HCT116 (cell line): ENCODE results near the gene POLR2H. TPM values are rescaled to one million over a fixed set of nuclear protein-coding genes. Genes with fewer than 3 reads are reported as not detected.

Experiments
- ATAC-seq: fragments of 200-7000 bp; cut with Tn5 transposase; 2 replicates; pipeline ENCODE4 v1.9.1; 2020; ENCODE audit warnings: mild to moderate bottlenecking, moderate library complexity
- BruUV-seq: library from RNA; stranded (reverse); fragments of 400-500 nt; replicated peaks from 2 replicates; lab custom pipeline; 2021; lab: Mats Ljungman, UMichigan
- CTCF ChIA-PET: fragments of 300-600 bp; sonication (Branson Sonifier 250); formaldehyde crosslinking; loops from one replicate; lab custom pipeline; 2021; ENCODE audit warnings: antibody characterized with exemption; lab: Charles Lee
- POLR2A ChIA-PET: fragments of 300-600, 350-600 bp; sonication (Branson Sonifier 250); formaldehyde crosslinking; loops from one replicate; lab custom pipeline; 2021; ENCODE audit warnings: antibody characterized with exemption; lab: Charles Lee
- RAD21 ChIA-PET, 2 experiments: fragments of 300-600 bp; sonication (Branson Sonifier 250); formaldehyde crosslinking; loops; one replicate each; lab custom pipeline; 2023; ENCODE audit warnings: low total read pairs in 2 of 2; ENCODE audit not compliant: uncharacterized antibody in 2 of 2, unreplicated experiment in 2 of 2, low non-redundant PET in 1 of 2; lab: Charles Lee
- DNase-seq: peaks from one replicate; pipeline ENCODE4 v3.0.0-alpha.2; 2010; ENCODE audit warnings: low read depth, low spot score
- H2AFZ ChIP-seq: fragments of 200-600 bp; shearing (Covaris generic), sonication (generic); 2 replicates; pipeline ENCODE4 v1.6.1; 2017; ENCODE audit warnings: low read depth, mixed run types, mixed read lengths, antibody characterized with exemption, low read length; ENCODE audit not compliant: poor library complexity, severe bottlenecking
- H3K27ac ChIP-seq: 2 replicates; pipeline ENCODE4 v1.5.1; 2012; ENCODE audit warnings: low read depth, low read length
- H3K27me3 ChIP-seq: fragments of 200-600 bp; sonication (generic); 2 replicates; pipeline ENCODE4 v1.6.1; 2016; ENCODE audit warnings: mixed run types, low read length, mixed read lengths; ENCODE audit not compliant: insufficient read depth
- H3K36me3 ChIP-seq, 2 experiments: fragments of 200-500 bp in 1 of 2; fragments of 200-600 bp in 1 of 2; sonication (Bioruptor generic) in 1 of 2; sonication (generic) in 1 of 2; 2 replicates each; pipeline versions ENCODE4 v1.5.1 to v1.6.1; 2014 to 2016; ENCODE audit warnings: low read length in 2 of 2, inconsistent platforms in 1 of 2, mixed read lengths in 1 of 2, mixed run types in 1 of 2; ENCODE audit not compliant: insufficient read depth in 2 of 2, control insufficient read depth in 1 of 2
- H3K4me1 ChIP-seq, 2 experiments: fragments of 200-600 bp in 1 of 2; sonication (generic) in 1 of 2; 2 replicates each; pipeline versions ENCODE4 v1.5.1 to v1.6.1; 2012 to 2017; ENCODE audit warnings: low read length in 2 of 2, inconsistent platforms in 1 of 2, mild to moderate bottlenecking in 1 of 2, mixed read lengths in 1 of 2, mixed run types in 1 of 2, moderate library complexity in 1 of 2; ENCODE audit not compliant: insufficient read depth in 2 of 2, control insufficient read depth in 1 of 2
- H3K4me2 ChIP-seq: fragments of 200-600 bp; sonication (generic); 2 replicates; pipeline ENCODE4 v1.6.1; 2017; ENCODE audit warnings: mixed run types, low read length, mixed read lengths
- H3K4me3 ChIP-seq, 2 experiments: fragments of 200-600 bp in 1 of 2; sonication (generic) in 1 of 2; replicated peaks in 1 of 2; 2 replicates each; pipeline ENCODE4 v1.5.1; 2011 to 2016; ENCODE audit warnings: low read length in 2 of 2, control low read depth in 1 of 2, low read depth in 1 of 2, mild to moderate bottlenecking in 1 of 2, mixed read lengths in 1 of 2, mixed run types in 1 of 2
- H3K79me2 ChIP-seq: fragments of 200-600 bp; sonication (generic); 2 replicates; pipeline ENCODE4 v1.6.1; 2017; ENCODE audit warnings: mild to moderate bottlenecking, mixed run types, low read length, moderate library complexity, mixed read lengths; ENCODE audit not compliant: insufficient read depth
- H3K9ac ChIP-seq: fragments of 200-600 bp; sonication (generic); 2 replicates; pipeline ENCODE4 v1.6.1; 2016; ENCODE audit warnings: low read length, mixed read lengths
- H3K9me2 ChIP-seq: fragments of 200-600 bp; sonication (generic), shearing (Covaris generic); 2 replicates; pipeline ENCODE4 v1.6.1; 2017; ENCODE audit warnings: mixed run types, mild to moderate bottlenecking, moderate library complexity; ENCODE audit not compliant: insufficient read depth
- H3K9me3 ChIP-seq, 2 experiments: fragments of 200-500 bp in 1 of 2; fragments of 200-600 bp in 1 of 2; sonication (Bioruptor generic) in 1 of 2; sonication (generic) in 1 of 2; 2 replicates each; pipeline ENCODE4 v1.6.1; 2014 to 2017; ENCODE audit warnings: low read length in 2 of 2, mixed read lengths in 2 of 2, inconsistent platforms in 1 of 2, low read depth in 1 of 2, mild to moderate bottlenecking in 1 of 2, mixed run types in 1 of 2, moderate library complexity in 1 of 2; ENCODE audit not compliant: control insufficient read depth in 1 of 2, insufficient read depth in 1 of 2
- H4K20me1 ChIP-seq: fragments of 200-600 bp; sonication (generic), shearing (Covaris generic); 2 replicates; pipeline ENCODE4 v1.6.1; 2017; ENCODE audit warnings: mixed run types, mild to moderate bottlenecking, moderate library complexity; ENCODE audit not compliant: insufficient read depth
- ATF3 ChIP-seq: IDR thresholded peaks from 2 replicates; pipeline ENCODE4 v1.6.1; 2012
- CBX3 ChIP-seq: IDR thresholded peaks from 2 replicates; pipeline ENCODE4 v1.6.1; 2012; ENCODE audit warnings: low read depth
- CTCF ChIP-seq, 3 experiments: fragments of 200-600 bp in 1 of 3; sonication (generic) in 1 of 3; IDR thresholded peaks in 2 of 3; conservative IDR thresholded peaks in 1 of 3; 2 replicates each; pipeline ENCODE4 v1.5.1; 2012 to 2017; ENCODE audit warnings: low read depth in 2 of 3, low read length in 2 of 3, antibody characterized with exemption in 1 of 3, borderline replicate concordance in 1 of 3, control low read depth in 1 of 3, mild to moderate bottlenecking in 1 of 3, mixed read lengths in 1 of 3, mixed run types in 1 of 3, moderate library complexity in 1 of 3; ENCODE audit not compliant: insufficient read depth in 1 of 3
- EGR1 ChIP-seq: IDR thresholded peaks from 2 replicates; pipeline ENCODE4 v1.6.1; 2012; ENCODE audit warnings: low read depth
- ELF1 ChIP-seq: IDR thresholded peaks from 2 replicates; pipeline ENCODE4 v1.6.1; 2012; ENCODE audit warnings: low read depth, borderline replicate concordance
- EZH2 ChIP-seq: fragments of 200-600 bp; sonication (generic); IDR thresholded peaks from 2 replicates; pipeline ENCODE4 v1.6.1; 2017; ENCODE audit warnings: antibody characterized with exemption, mixed run types
- EZH2phosphoT487 ChIP-seq: fragments of 200-600 bp; IDR thresholded peaks from 2 replicates; pipeline ENCODE4 v1.6.1; 2018; ENCODE audit warnings: antibody characterized with exemption, borderline replicate concordance
- FOSL1 ChIP-seq: IDR thresholded peaks from 2 replicates; pipeline ENCODE4 v1.6.1; 2012; ENCODE audit warnings: low read depth
- JUND ChIP-seq: IDR thresholded peaks from 2 replicates; pipeline ENCODE4 v1.6.1; 2012
- MAX ChIP-seq: IDR thresholded peaks from 2 replicates; pipeline ENCODE4 v1.6.1; 2012
- POLR2A ChIP-seq: IDR thresholded peaks from 2 replicates; pipeline ENCODE4 v1.7.0; 2011; ENCODE audit warnings: borderline replicate concordance; ENCODE audit not compliant: insufficient read depth, insufficient read length; ENCODE audit errors: extremely low read depth
- RAD21 ChIP-seq: IDR thresholded peaks from 2 replicates; pipeline ENCODE4 v1.6.1; 2012; ENCODE audit warnings: low read depth, mild to moderate bottlenecking
- REST ChIP-seq: IDR thresholded peaks from 2 replicates; pipeline ENCODE4 v1.6.1; 2012; ENCODE audit warnings: low read depth
- SIN3A ChIP-seq: IDR thresholded peaks from 2 replicates; pipeline ENCODE4 v1.6.1; 2012; ENCODE audit warnings: low read depth
- SP1 ChIP-seq: IDR thresholded peaks from 2 replicates; pipeline ENCODE4 v1.6.1; 2012; ENCODE audit warnings: low read depth
- SRF ChIP-seq: IDR thresholded peaks from 2 replicates; pipeline ENCODE4 v1.6.1; 2012; ENCODE audit warnings: low read depth
- YY1 ChIP-seq: IDR thresholded peaks from 2 replicates; pipeline ENCODE4 v1.6.1; 2011; ENCODE audit warnings: low read length, low read depth, moderate library complexity, mild to moderate bottlenecking; ENCODE audit not compliant: insufficient replicate concordance; ENCODE audit errors: extremely low read depth
- ZBTB33 ChIP-seq: IDR thresholded peaks from 2 replicates; pipeline ENCODE4 v1.6.1; 2011; ENCODE audit warnings: mild to moderate bottlenecking, low read length, moderate library complexity; ENCODE audit not compliant: insufficient replicate concordance; ENCODE audit errors: extremely low read depth
- ZFX ChIP-seq: fragments of 450-650 bp; IDR thresholded peaks from 2 replicates; pipeline ENCODE4 v1.6.1; 2017
- ZNF274 ChIP-seq: fragments of 200-500 bp; sonication (Bioruptor generic); IDR thresholded peaks from 2 replicates; pipeline ENCODE4 v1.6.1; 2014; ENCODE audit warnings: mild to moderate bottlenecking, low read depth, low read length, inconsistent platforms
- intact Hi-C: fragments of 100-400 bp; cut with micrococcal nuclease; formaldehyde crosslinking; loops from 2 replicates; pipeline ENCODE4 v1.10.0; 2022
- total RNA-seq: library from RNA; stranded (reverse); gene quantifications from one replicate; pipeline ENCODE4 v1.2.1, GENCODE V29; 2021; ENCODE audit not compliant: unreplicated experiment

The POLR2H gene
- total RNA-seq, 1 experiment from 2014 or later = 156 TPM

GRCh38 chr3:184346480-184347190 is 14.9 kb upstream of the POLR2H start:
- DNase-seq = no peak
- CTCF ChIA-PET = no interaction called here
- no TSS peak for BruUV-seq

More at GRCh38 chr3:184346480-184347190, 14.9 kb upstream of the POLR2H start:
- H3K27me3 ChIP-seq = no peaks in the 10 kb centered on the region
- RAD21 ChIA-PET = no interaction called here
- 0 out of 2 replicates have a peak overlapping the region, but pooled peaks have one; percentile 40 for H3K27ac ChIP-seq
- peaks cover 9 to 14% of the 10 kb centered on the region in 2 experiments for H3K4me1 ChIP-seq
- no peak for ATAC-seq
- H3K9me2 ChIP-seq = no peaks in the 10 kb centered on the region
- POLR2A ChIA-PET = interaction anchor here (1.3 kb wide), 1 partner anchor 12 kb away, joined by 4 read pairs; no protein-coding TSS in a partner anchor
- peaks cover 5 to 9% of the 10 kb centered on the region in 2 experiments; a peak in 2 of 4 replicates for H3K36me3 ChIP-seq
- 0 out of 2 replicates have a peak overlapping the region, but pooled peaks have one; percentile 25 for H3K4me2 ChIP-seq
- TF ChIP-seq EGR1 (no peak), CTCF (IDR thresholded peaks at IDR 0.05 in 2 of 3, conservative IDR thresholded peaks at IDR 0.05 in 1 of 3; ENCODE audit: borderline replicate concordance in 1 of 3, insufficient read depth in 1 of 3, low read depth in 2 of 3, low read length in 2 of 3) (no peak), REST (no peak), SP1 (no peak), FOSL1 (no peak), SIN3A (no peak), JUND (no peak), CBX3 (no peak), POLR2A (no peak), YY1 (no peak), ZFX (no peak), EZH2phosphoT487 (no peak), SRF (no peak), ELF1 (no peak), ATF3 (no peak), EZH2 (no peak), ZNF274 (no peak), ZBTB33 (no peak), RAD21 (no peak), MAX (no peak)
- TF ChIP-seq, all 23 proteins: peak for 0
- intact Hi-C loops = no loop called here
- no peaks in the 10 kb centered on the region for H3K79me2 ChIP-seq
- H3K9ac ChIP-seq = no peak overlapping the region
- H2AFZ ChIP-seq = no peak overlapping the region
- H4K20me1 ChIP-seq = no peaks in the 10 kb centered on the region
- H3K4me3 ChIP-seq = no peak overlapping the region
- no peaks in the 10 kb centered on the region for H3K9me3 ChIP-seq
